AG09319 (cell line): ENCODE results near the gene NECAB2.

ENCODE experiments used
- DNase-seq: peaks from one replicate; pipeline ENCODE4 v3.0.0-alpha.2; 2010; ENCODE audit warnings: low read depth; ENCODE audit errors: extremely low read depth
- CTCF ChIP-seq: IDR thresholded peaks from 2 replicates; pipeline ENCODE4 v1.5.1; 2011; ENCODE audit warnings: low read depth, mild to moderate bottlenecking, inconsistent platforms, low read length, moderate library complexity

The NECAB2 gene

GRCh38 chr16:83926726-83927397 lies 41.2 kb upstream of the NECAB2 start:
- no peak for DNase-seq
- TF ChIP-seq CTCF, result peak; percentile 98

- DNase-seq, result peak; percentile 25
- no peak for TF ChIP-seq CTCF
Measured at GRCh38 chr16:83928341-83929055, 39.5 kb upstream of the NECAB2 start.

GRCh38 chr16:83929811-83930555 lies 38.1 kb upstream of the NECAB2 start:
- TF ChIP-seq CTCF, result no peak
- DNase-seq, result no peak

- no peak for TF ChIP-seq CTCF
- DNase-seq, result no peak
Measured at GRCh38 chr16:83930730-83931500, 37.1 kb upstream of the NECAB2 start.

- DNase-seq, result no peak
- no peak for TF ChIP-seq CTCF
Measured at GRCh38 chr16:83931556-83931955, 36.5 kb upstream of the NECAB2 start.

GRCh38 chr16:83932304-83932703 lies 35.7 kb upstream of the NECAB2 start:
- DNase-seq, result no peak
- TF ChIP-seq CTCF, result no peak
